SU-DHL-6 (cell line): ENCODE results near the gene NEXMIF.

Source experiments
- H2AFZ ChIP-seq: fragments of 200-600 bp; sonication (generic); 2 replicates; pipeline ENCODE4 v1.6.1; 2014; ENCODE audit warnings: low read depth, mild to moderate bottlenecking, moderate library complexity, mixed read lengths, antibody characterized with exemption, low read length; ENCODE audit not compliant: severe bottlenecking
- H3F3A ChIP-seq: fragments of 200-600 bp; shearing (Covaris generic); 2 replicates; pipeline ENCODE4 v1.6.0; 2016; ENCODE audit warnings: antibody characterized with exemption, mild to moderate bottlenecking; ENCODE audit not compliant: insufficient read depth
- H3K27ac ChIP-seq: fragments of 200-600 bp; sonication (generic); 2 replicates; pipeline ENCODE4 v1.5.1; 2016; ENCODE audit warnings: low read depth, mild to moderate bottlenecking, low read length, moderate library complexity, mixed read lengths
- H3K27me3 ChIP-seq: fragments of 200-600 bp; sonication (generic), shearing (Covaris generic); 2 replicates; pipeline ENCODE4 v1.6.0; 2014; ENCODE audit warnings: mild to moderate bottlenecking, low read length
- H3K36me3 ChIP-seq: fragments of 200-600 bp; sonication (generic); 2 replicates; pipeline ENCODE4 v1.6.1; 2014; ENCODE audit warnings: mild to moderate bottlenecking, low read length, mixed read lengths
- H3K4me2 ChIP-seq: fragments of 300-600, 200-600 bp; shearing (Covaris generic), sonication (generic); 2 replicates; pipeline ENCODE4 v1.6.0; 2014; ENCODE audit warnings: low read length, low read depth, mild to moderate bottlenecking; ENCODE audit not compliant: poor library complexity, severe bottlenecking
- H3K4me3 ChIP-seq: fragments of 200-600 bp; sonication (generic); 2 replicates; pipeline ENCODE4 v1.5.1; 2014; ENCODE audit warnings: antibody characterized with exemption, low read length, mild to moderate bottlenecking, mixed read lengths; ENCODE audit not compliant: insufficient read depth, poor library complexity, severe bottlenecking
- H3K79me2 ChIP-seq: fragments of 200-600 bp; sonication (generic); 2 replicates; pipeline ENCODE4 v1.6.1; 2014; ENCODE audit warnings: mild to moderate bottlenecking, low read length, moderate library complexity; ENCODE audit not compliant: insufficient read depth
- H3K9ac ChIP-seq: fragments of 200-600 bp; sonication (generic); 2 replicates; pipeline ENCODE4 v1.7.0; 2014; ENCODE audit warnings: mild to moderate bottlenecking, low read length
- H3K9me2 ChIP-seq: fragments of 200-600 bp; sonication (generic); replicated peaks from 2 replicates; pipeline ENCODE4 v1.6.1; 2014; ENCODE audit warnings: low read length; ENCODE audit not compliant: insufficient read depth
- H3K9me3 ChIP-seq: fragments of 200-600 bp; sonication (generic); 2 replicates; pipeline ENCODE4 v1.6.1; 2014; ENCODE audit warnings: low read length, mixed read lengths; ENCODE audit not compliant: insufficient read depth
- H4K20me1 ChIP-seq: fragments of 200-600 bp; sonication (generic); 2 replicates; pipeline ENCODE4 v1.6.1; 2014; ENCODE audit warnings: low read depth, mild to moderate bottlenecking, antibody characterized with exemption, low read length, moderate library complexity, mixed read lengths
- EZH2phosphoT487 ChIP-seq: fragments of 200-600 bp; sonication (generic), shearing (Covaris generic); conservative IDR thresholded peaks from 2 replicates; pipeline ENCODE4 v1.6.1; 2018; ENCODE audit warnings: mild to moderate bottlenecking, antibody characterized with exemption, low read length, moderate library complexity, mixed read lengths
- TF ChIP-seq, protein P1 (sequence below): fragments of 200-600 bp; sonication (generic); IDR thresholded peaks from one replicate; pipeline ENCODE4 v1.5.1; 2017; ENCODE audit warnings: antibody characterized with exemption, mild to moderate bottlenecking, low read length, moderate library complexity; ENCODE audit not compliant: insufficient read depth, poor library complexity, severe bottlenecking

Gene NEXMIF

GRCh38 chrX:74922922-74923543 lies 2.2 kb downstream of the NEXMIF start:
- Histone ChIP-seq H3K27ac (no peak overlapping the region), H3K9me3 (no peaks in the 10 kb centered on the region), H3K27me3 (no peaks in the 10 kb centered on the region), H3K4me3 (no peak overlapping the region), H3K9me2 (no peaks in the 10 kb centered on the region), H3F3A (no peaks in the 10 kb centered on the region), H4K20me1 (no peaks in the 10 kb centered on the region), H3K9ac (no peak overlapping the region), H3K36me3 (no peaks in the 10 kb centered on the region), H3K4me2 (no peak overlapping the region), H3K79me2 (no peaks in the 10 kb centered on the region), H2AFZ (no peak overlapping the region)
- TF ChIP-seq, protein P1, sequence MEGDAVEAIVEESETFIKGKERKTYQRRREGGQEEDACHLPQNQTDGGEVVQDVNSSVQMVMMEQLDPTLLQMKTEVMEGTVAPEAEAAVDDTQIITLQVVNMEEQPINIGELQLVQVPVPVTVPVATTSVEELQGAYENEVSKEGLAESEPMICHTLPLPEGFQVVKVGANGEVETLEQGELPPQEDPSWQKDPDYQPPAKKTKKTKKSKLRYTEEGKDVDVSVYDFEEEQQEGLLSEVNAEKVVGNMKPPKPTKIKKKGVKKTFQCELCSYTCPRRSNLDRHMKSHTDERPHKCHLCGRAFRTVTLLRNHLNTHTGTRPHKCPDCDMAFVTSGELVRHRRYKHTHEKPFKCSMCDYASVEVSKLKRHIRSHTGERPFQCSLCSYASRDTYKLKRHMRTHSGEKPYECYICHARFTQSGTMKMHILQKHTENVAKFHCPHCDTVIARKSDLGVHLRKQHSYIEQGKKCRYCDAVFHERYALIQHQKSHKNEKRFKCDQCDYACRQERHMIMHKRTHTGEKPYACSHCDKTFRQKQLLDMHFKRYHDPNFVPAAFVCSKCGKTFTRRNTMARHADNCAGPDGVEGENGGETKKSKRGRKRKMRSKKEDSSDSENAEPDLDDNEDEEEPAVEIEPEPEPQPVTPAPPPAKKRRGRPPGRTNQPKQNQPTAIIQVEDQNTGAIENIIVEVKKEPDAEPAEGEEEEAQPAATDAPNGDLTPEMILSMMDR: no peak
- TF ChIP-seq EZH2phosphoT487: no peak

- Histone ChIP-seq H3K4me3 (no peak overlapping the region), H3K9me3 (no peaks in the 10 kb centered on the region), H3K4me2 (no peak overlapping the region), H3K9me2 (no peaks in the 10 kb centered on the region), H3F3A (no peaks in the 10 kb centered on the region), H3K36me3 (no peaks in the 10 kb centered on the region), H3K9ac (no peak overlapping the region), H4K20me1 (no peaks in the 10 kb centered on the region), H3K27ac (no peak overlapping the region), H3K79me2 (no peaks in the 10 kb centered on the region), H2AFZ (no peak overlapping the region), H3K27me3 (no peaks in the 10 kb centered on the region)
- TF ChIP-seq EZH2phosphoT487: no peak
- TF ChIP-seq, protein P1: no peak
These were observed 13.8 kb downstream of the NEXMIF start for GRCh38 chrX:74911494-74911893.

GRCh38 chrX:74906417-74906816 lies 18.8 kb downstream of the NEXMIF start:
- Histone ChIP-seq H3K9me2 (no peaks in the 10 kb centered on the region), H3K9ac (no peak overlapping the region), H2AFZ (no peak overlapping the region), H3F3A (no peaks in the 10 kb centered on the region), H3K27ac (no peak overlapping the region), H4K20me1 (no peaks in the 10 kb centered on the region), H3K27me3 (no peaks in the 10 kb centered on the region), H3K4me3 (no peak overlapping the region), H3K9me3 (no peaks in the 10 kb centered on the region), H3K79me2 (no peaks in the 10 kb centered on the region), H3K4me2 (no peak overlapping the region), H3K36me3 (no peaks in the 10 kb centered on the region)
- no peak for TF ChIP-seq EZH2phosphoT487
- TF ChIP-seq, protein P1: no peak
